ENCODE data around the gene HHAT.

DNA sequence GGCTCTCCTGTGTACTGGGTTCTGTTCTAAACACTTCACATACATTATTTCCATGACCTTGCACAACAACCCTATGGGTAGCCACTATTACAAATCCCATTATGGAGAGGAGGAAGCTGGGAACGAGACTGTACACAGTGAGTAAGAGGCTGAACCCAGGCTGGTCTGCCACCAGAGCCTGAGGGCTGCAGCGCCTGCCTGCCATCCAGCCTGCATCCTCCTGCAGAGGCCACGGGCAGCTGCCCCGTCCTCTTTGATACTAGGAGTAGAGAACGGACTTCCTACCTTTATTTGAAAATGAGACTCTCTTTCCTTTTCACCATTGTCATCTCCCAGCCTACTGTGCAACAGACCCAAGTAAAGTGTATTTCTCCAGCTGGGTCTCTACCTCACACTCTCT, 370.0 kb downstream of the HHAT start:
- no peak for TF ChIP-seq NR3C1 (IDR thresholded peaks at IDR 0.05)
- no peak for TF ChIP-seq JUN (IDR thresholded peaks at IDR 0.05)
- TF ChIP-seq RAD21 (conservative IDR thresholded peaks at IDR 0.05 in 1 of 2, IDR thresholded peaks at IDR 0.05 in 1 of 2) = no peak
- TF ChIP-seq, protein P1, sequence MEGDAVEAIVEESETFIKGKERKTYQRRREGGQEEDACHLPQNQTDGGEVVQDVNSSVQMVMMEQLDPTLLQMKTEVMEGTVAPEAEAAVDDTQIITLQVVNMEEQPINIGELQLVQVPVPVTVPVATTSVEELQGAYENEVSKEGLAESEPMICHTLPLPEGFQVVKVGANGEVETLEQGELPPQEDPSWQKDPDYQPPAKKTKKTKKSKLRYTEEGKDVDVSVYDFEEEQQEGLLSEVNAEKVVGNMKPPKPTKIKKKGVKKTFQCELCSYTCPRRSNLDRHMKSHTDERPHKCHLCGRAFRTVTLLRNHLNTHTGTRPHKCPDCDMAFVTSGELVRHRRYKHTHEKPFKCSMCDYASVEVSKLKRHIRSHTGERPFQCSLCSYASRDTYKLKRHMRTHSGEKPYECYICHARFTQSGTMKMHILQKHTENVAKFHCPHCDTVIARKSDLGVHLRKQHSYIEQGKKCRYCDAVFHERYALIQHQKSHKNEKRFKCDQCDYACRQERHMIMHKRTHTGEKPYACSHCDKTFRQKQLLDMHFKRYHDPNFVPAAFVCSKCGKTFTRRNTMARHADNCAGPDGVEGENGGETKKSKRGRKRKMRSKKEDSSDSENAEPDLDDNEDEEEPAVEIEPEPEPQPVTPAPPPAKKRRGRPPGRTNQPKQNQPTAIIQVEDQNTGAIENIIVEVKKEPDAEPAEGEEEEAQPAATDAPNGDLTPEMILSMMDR (IDR thresholded peaks at IDR 0.05) = no peak
- TF ChIP-seq, protein P2, sequence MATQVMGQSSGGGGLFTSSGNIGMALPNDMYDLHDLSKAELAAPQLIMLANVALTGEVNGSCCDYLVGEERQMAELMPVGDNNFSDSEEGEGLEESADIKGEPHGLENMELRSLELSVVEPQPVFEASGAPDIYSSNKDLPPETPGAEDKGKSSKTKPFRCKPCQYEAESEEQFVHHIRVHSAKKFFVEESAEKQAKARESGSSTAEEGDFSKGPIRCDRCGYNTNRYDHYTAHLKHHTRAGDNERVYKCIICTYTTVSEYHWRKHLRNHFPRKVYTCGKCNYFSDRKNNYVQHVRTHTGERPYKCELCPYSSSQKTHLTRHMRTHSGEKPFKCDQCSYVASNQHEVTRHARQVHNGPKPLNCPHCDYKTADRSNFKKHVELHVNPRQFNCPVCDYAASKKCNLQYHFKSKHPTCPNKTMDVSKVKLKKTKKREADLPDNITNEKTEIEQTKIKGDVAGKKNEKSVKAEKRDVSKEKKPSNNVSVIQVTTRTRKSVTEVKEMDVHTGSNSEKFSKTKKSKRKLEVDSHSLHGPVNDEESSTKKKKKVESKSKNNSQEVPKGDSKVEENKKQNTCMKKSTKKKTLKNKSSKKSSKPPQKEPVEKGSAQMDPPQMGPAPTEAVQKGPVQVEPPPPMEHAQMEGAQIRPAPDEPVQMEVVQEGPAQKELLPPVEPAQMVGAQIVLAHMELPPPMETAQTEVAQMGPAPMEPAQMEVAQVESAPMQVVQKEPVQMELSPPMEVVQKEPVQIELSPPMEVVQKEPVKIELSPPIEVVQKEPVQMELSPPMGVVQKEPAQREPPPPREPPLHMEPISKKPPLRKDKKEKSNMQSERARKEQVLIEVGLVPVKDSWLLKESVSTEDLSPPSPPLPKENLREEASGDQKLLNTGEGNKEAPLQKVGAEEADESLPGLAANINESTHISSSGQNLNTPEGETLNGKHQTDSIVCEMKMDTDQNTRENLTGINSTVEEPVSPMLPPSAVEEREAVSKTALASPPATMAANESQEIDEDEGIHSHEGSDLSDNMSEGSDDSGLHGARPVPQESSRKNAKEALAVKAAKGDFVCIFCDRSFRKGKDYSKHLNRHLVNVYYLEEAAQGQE (IDR thresholded peaks at IDR 0.05) = no peak
- TF ChIP-seq POLR2A (IDR thresholded peaks at IDR 0.05; ENCODE audit: low read length) = no peak
- TF ChIP-seq EP300 (IDR thresholded peaks at IDR 0.05) = no peak
- TF ChIP-seq HOXA7 (CRISPR knock-in tag; IDR thresholded peaks at IDR 0.05) = no peak
